ENCODE results near the gene RAD51B. TPM values are rescaled to one million over a fixed set of nuclear protein-coding genes. Genes with fewer than 3 reads are reported as not detected.

Gene RAD51B
- polyA plus RNA-seq, 1 donor (not counting 4 experiments of a cell fraction or from before 2014, with no cell fraction given), result 13.3 TPM

- FAIRE-seq (no peak), DNase-seq (ENCODE audit: low read depth, low spot score) (no peak)
- H3K36me3 ChIP-seq (ENCODE audit: control insufficient read depth in 2 of 2, extremely low read depth in 1 of 2, insufficient read depth in 2 of 2, low read length in 2 of 2), result no peaks in the 10 kb centered on the region
- H3K4me2 ChIP-seq (ENCODE audit: control insufficient read depth, extremely low read depth, insufficient read depth, low read depth, low read length), result no peak overlapping the region
- no peak overlapping the region for H3K4me3 ChIP-seq (ENCODE audit: control insufficient read depth in 2 of 3, extremely low read depth in 1 of 3, insufficient read depth in 2 of 3, low read depth in 1 of 3, low read length in 3 of 3)
- H2AFZ ChIP-seq (ENCODE audit: control insufficient read depth, low read length), result no peak overlapping the region
- dilution Hi-C loops (cut with MboI; ENCODE audit: extremely low pct_ligation_motif_present, low sequenced_read_pairs), result no loop called here
- no peaks in the 10 kb centered on the region for H3K9me1 ChIP-seq (ENCODE audit: control insufficient read depth, extremely low read depth, insufficient read depth, low read length)
- no peaks in the 10 kb centered on the region for H3K79me2 ChIP-seq (ENCODE audit: control insufficient read depth, insufficient read depth, low read length)
- H4K20me1 ChIP-seq (ENCODE audit: control insufficient read depth, extremely low read depth, insufficient read depth, low read length), result no peaks in the 10 kb centered on the region
- H3K9ac ChIP-seq (ENCODE audit: control insufficient read depth, extremely low read depth, insufficient read depth, low read length), result no peak overlapping the region
- H3K4me1 ChIP-seq (ENCODE audit: control insufficient read depth, extremely low read depth, insufficient read depth, low read length), result peaks cover 12% of the 10 kb centered on the region
- H3K27ac ChIP-seq (ENCODE audit: control insufficient read depth, insufficient read depth, low read length), result no peak overlapping the region
- no peaks in the 10 kb centered on the region for H3K27me3 ChIP-seq (ENCODE audit: control insufficient read depth, extremely low read depth, insufficient read depth, low read length)
- no peaks in the 10 kb centered on the region for H3K9me3 ChIP-seq (ENCODE audit: control insufficient read depth, low read depth, low read length)
- TF ChIP-seq EZH2 (IDR thresholded peaks at IDR 0.05; ENCODE audit: low read length), result no peak
- TF ChIP-seq, protein P1, sequence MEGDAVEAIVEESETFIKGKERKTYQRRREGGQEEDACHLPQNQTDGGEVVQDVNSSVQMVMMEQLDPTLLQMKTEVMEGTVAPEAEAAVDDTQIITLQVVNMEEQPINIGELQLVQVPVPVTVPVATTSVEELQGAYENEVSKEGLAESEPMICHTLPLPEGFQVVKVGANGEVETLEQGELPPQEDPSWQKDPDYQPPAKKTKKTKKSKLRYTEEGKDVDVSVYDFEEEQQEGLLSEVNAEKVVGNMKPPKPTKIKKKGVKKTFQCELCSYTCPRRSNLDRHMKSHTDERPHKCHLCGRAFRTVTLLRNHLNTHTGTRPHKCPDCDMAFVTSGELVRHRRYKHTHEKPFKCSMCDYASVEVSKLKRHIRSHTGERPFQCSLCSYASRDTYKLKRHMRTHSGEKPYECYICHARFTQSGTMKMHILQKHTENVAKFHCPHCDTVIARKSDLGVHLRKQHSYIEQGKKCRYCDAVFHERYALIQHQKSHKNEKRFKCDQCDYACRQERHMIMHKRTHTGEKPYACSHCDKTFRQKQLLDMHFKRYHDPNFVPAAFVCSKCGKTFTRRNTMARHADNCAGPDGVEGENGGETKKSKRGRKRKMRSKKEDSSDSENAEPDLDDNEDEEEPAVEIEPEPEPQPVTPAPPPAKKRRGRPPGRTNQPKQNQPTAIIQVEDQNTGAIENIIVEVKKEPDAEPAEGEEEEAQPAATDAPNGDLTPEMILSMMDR (optimal IDR thresholded peaks at IDR 0.05 in 1 of 3, IDR thresholded peaks at IDR 0.05 in 1 of 3, conservative IDR thresholded peaks at IDR 0.05 in 1 of 3; ENCODE audit: extremely low read depth in 1 of 3, insufficient read depth in 2 of 3, low read length in 3 of 3), result no peak
Measured at GRCh38 chr14:68211421-68211820, 391.8 kb downstream of the RAD51B start.

DNA sequence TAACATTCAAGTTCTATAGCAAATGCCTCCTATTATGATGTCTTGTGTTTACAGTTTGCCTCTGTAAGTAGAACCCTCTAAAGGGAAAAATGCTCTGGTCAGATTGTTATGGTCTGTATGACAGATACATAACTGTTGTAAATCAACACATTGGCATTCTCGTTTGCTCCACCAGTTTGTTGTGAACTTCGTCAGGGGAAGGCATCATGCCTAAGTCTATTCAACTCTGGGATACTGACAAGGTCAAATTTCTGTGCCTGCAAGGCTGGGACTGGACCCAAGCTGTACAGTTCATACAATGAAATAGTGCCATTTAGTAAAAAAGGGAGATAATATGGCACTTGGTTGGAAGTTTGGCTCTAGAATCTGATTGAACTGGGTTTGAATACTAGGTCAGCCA lies 392.3 kb downstream of the RAD51B start:
- H3K79me2 ChIP-seq (ENCODE audit: control insufficient read depth, insufficient read depth, low read length), result no peaks in the 10 kb centered on the region
- H3K27ac ChIP-seq (ENCODE audit: control insufficient read depth, insufficient read depth, low read length), result no peak overlapping the region
- DNase-seq (ENCODE audit: low read depth, low spot score) (no peak), FAIRE-seq (no peak)
- no peaks in the 10 kb centered on the region for H3K36me3 ChIP-seq (ENCODE audit: control insufficient read depth in 2 of 2, extremely low read depth in 1 of 2, insufficient read depth in 2 of 2, low read length in 2 of 2)
- H3K9me1 ChIP-seq (ENCODE audit: control insufficient read depth, extremely low read depth, insufficient read depth, low read length), result no peaks in the 10 kb centered on the region
- no peak for TF ChIP-seq EZH2 (IDR thresholded peaks at IDR 0.05; ENCODE audit: low read length)
- TF ChIP-seq, protein P1 (optimal IDR thresholded peaks at IDR 0.05 in 1 of 3, IDR thresholded peaks at IDR 0.05 in 1 of 3, conservative IDR thresholded peaks at IDR 0.05 in 1 of 3; ENCODE audit: extremely low read depth in 1 of 3, insufficient read depth in 2 of 3, low read length in 3 of 3), result no peak
- dilution Hi-C loops (cut with MboI; ENCODE audit: extremely low pct_ligation_motif_present, low sequenced_read_pairs), result no loop called here
- no peak overlapping the region for H3K9ac ChIP-seq (ENCODE audit: control insufficient read depth, extremely low read depth, insufficient read depth, low read length)
- H3K4me2 ChIP-seq (ENCODE audit: control insufficient read depth, extremely low read depth, insufficient read depth, low read depth, low read length), result no peak overlapping the region
- no peaks in the 10 kb centered on the region for H3K27me3 ChIP-seq (ENCODE audit: control insufficient read depth, extremely low read depth, insufficient read depth, low read length)
- H3K9me3 ChIP-seq (ENCODE audit: control insufficient read depth, low read depth, low read length), result no peaks in the 10 kb centered on the region
- no peak overlapping the region for H3K4me3 ChIP-seq (ENCODE audit: control insufficient read depth in 2 of 3, extremely low read depth in 1 of 3, insufficient read depth in 2 of 3, low read depth in 1 of 3, low read length in 3 of 3)
- H4K20me1 ChIP-seq (ENCODE audit: control insufficient read depth, extremely low read depth, insufficient read depth, low read length), result no peaks in the 10 kb centered on the region
- no peak overlapping the region for H2AFZ ChIP-seq (ENCODE audit: control insufficient read depth, low read length)
- peaks cover 12% of the 10 kb centered on the region for H3K4me1 ChIP-seq (ENCODE audit: control insufficient read depth, extremely low read depth, insufficient read depth, low read length)

Data from keratinocyte (primary cell).